ENCODE data around the gene SPATA31D1.

SPATA31D1 gene

GRCh38 chr9:81979196-81979595 lies 9.4 kb upstream of the SPATA31D1 start:
- H3K27ac ChIP-seq (ENCODE audit: low read length): no peak overlapping the region
- no peaks in the 10 kb centered on the region for H3K36me3 ChIP-seq (ENCODE audit: control insufficient read depth in 2 of 2, insufficient read depth in 2 of 2, low read length in 2 of 2)

DNA sequence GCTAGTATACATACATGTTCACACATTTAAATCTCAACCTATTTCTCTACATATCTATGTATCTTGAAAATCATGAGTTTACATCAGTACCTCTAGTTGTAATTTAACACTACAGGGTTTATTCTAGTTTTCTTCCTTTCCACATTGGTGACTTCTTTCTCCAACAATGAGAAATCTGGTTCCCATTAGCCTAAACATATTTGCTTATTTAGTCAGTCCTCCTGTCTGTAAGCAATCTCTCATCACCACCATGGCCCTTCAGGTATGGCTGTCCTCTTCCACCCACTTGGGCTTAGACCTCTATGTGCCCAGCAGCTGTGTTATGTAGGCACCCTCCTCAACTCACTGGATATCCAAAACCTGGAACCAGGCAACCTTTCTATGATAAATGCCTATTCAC lies 8.0 kb upstream of the SPATA31D1 start:
- Histone ChIP-seq H3K9ac (ENCODE audit: low read length in 2 of 2) (no peak overlapping the region), H3K27me3 (ENCODE audit: control insufficient read depth in 1 of 2, insufficient read depth in 2 of 2, low read length in 2 of 2) (no peaks in the 10 kb centered on the region), H3K4me1 (ENCODE audit: control insufficient read depth, insufficient read depth, low read length) (no peaks in the 10 kb centered on the region), H3K36me3 (ENCODE audit: control insufficient read depth in 2 of 2, insufficient read depth in 2 of 2, low read length in 2 of 2) (no peaks in the 10 kb centered on the region), H3K9me3 (ENCODE audit: control insufficient read depth in 2 of 2, low read length in 2 of 2) (no peaks in the 10 kb centered on the region), H3K4me3 (ENCODE audit: low read length in 2 of 2) (no peak overlapping the region), H3K27ac (ENCODE audit: low read length) (no peak overlapping the region)

More at GRCh38 chr9:81979196-81979595, 9.4 kb upstream of the SPATA31D1 start:
- no peak overlapping the region for H3K4me3 ChIP-seq (ENCODE audit: low read length in 2 of 2)
- no peak overlapping the region for H3K9ac ChIP-seq (ENCODE audit: low read length in 2 of 2)
- H3K27me3 ChIP-seq (ENCODE audit: control insufficient read depth in 1 of 2, insufficient read depth in 2 of 2, low read length in 2 of 2): no peaks in the 10 kb centered on the region
- no peaks in the 10 kb centered on the region for H3K4me1 ChIP-seq (ENCODE audit: control insufficient read depth, insufficient read depth, low read length)
- H3K9me3 ChIP-seq (ENCODE audit: control insufficient read depth in 2 of 2, low read length in 2 of 2): no peaks in the 10 kb centered on the region

DNA sequence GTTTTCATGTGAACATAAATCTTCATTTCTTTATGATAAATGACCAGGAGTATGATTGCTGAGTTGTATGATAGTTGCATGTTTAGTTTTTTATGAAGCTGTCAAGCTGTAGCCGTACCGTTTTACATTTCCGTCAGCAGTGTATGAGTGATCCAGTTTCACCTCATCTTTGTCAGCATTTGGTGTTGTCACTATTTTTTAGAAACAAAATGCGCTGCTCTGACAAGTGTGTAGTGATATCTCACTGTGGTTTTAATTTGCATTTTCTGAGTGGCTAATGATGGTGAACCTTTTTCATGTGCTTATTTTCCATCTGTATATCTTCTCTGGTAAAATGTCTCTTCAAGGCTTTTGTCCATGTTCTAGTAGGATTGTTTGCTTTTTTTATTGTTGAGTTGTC lies 6.7 kb upstream of the SPATA31D1 start:
- H3K4me3 ChIP-seq (ENCODE audit: low read length in 2 of 2): no peak overlapping the region
- H3K27ac ChIP-seq (ENCODE audit: low read length): no peak overlapping the region
- no peaks in the 10 kb centered on the region for H3K4me1 ChIP-seq (ENCODE audit: control insufficient read depth, insufficient read depth, low read length)
- no peaks in the 10 kb centered on the region for H3K27me3 ChIP-seq (ENCODE audit: control insufficient read depth in 1 of 2, insufficient read depth in 2 of 2, low read length in 2 of 2)
- no peaks in the 10 kb centered on the region for H3K9me3 ChIP-seq (ENCODE audit: control insufficient read depth in 2 of 2, low read length in 2 of 2)
- H3K9ac ChIP-seq (ENCODE audit: low read length in 2 of 2): no peak overlapping the region
- H3K36me3 ChIP-seq (ENCODE audit: control insufficient read depth in 2 of 2, insufficient read depth in 2 of 2, low read length in 2 of 2): no peaks in the 10 kb centered on the region

- Histone ChIP-seq H3K36me3 (ENCODE audit: control insufficient read depth in 2 of 2, insufficient read depth in 2 of 2, low read length in 2 of 2) (no peaks in the 10 kb centered on the region), H3K4me1 (ENCODE audit: control insufficient read depth, insufficient read depth, low read length) (no peaks in the 10 kb centered on the region), H3K9me3 (ENCODE audit: control insufficient read depth in 2 of 2, low read length in 2 of 2) (no peaks in the 10 kb centered on the region), H3K27ac (ENCODE audit: low read length) (no peak overlapping the region), H3K27me3 (ENCODE audit: control insufficient read depth in 1 of 2, insufficient read depth in 2 of 2, low read length in 2 of 2) (no peaks in the 10 kb centered on the region), H3K9ac (ENCODE audit: low read length in 2 of 2) (no peak overlapping the region), H3K4me3 (ENCODE audit: low read length in 2 of 2) (no peak overlapping the region)
Observed at GRCh38 chr9:81984928-81985327, 3.6 kb upstream of the SPATA31D1 start.

GRCh38 chr9:81986051-81986450 lies 2.5 kb upstream of the SPATA31D1 start:
- H3K27me3 ChIP-seq (ENCODE audit: control insufficient read depth in 1 of 2, insufficient read depth in 2 of 2, low read length in 2 of 2): no peaks in the 10 kb centered on the region
- H3K36me3 ChIP-seq (ENCODE audit: control insufficient read depth in 2 of 2, insufficient read depth in 2 of 2, low read length in 2 of 2): no peaks in the 10 kb centered on the region
- H3K4me3 ChIP-seq (ENCODE audit: low read length in 2 of 2): no peak overlapping the region

GRCh38 chr9:81989700-81990099 lies 1.1 kb downstream of the SPATA31D1 start:
- Histone ChIP-seq H3K27me3 (ENCODE audit: control insufficient read depth in 1 of 2, insufficient read depth in 2 of 2, low read length in 2 of 2) (no peaks in the 10 kb centered on the region), H3K36me3 (ENCODE audit: control insufficient read depth in 2 of 2, insufficient read depth in 2 of 2, low read length in 2 of 2) (no peaks in the 10 kb centered on the region), H3K9me3 (ENCODE audit: control insufficient read depth in 2 of 2, low read length in 2 of 2) (no peaks in the 10 kb centered on the region), H3K9ac (ENCODE audit: low read length in 2 of 2) (no peak overlapping the region), H3K4me1 (ENCODE audit: control insufficient read depth, insufficient read depth, low read length) (no peaks in the 10 kb centered on the region), H3K4me3 (ENCODE audit: low read length in 2 of 2) (no peak overlapping the region), H3K27ac (ENCODE audit: low read length) (no peak overlapping the region)

More at GRCh38 chr9:81986051-81986450, 2.5 kb upstream of the SPATA31D1 start:
- H3K4me1 ChIP-seq (ENCODE audit: control insufficient read depth, insufficient read depth, low read length): no peaks in the 10 kb centered on the region
- H3K9ac ChIP-seq (ENCODE audit: low read length in 2 of 2): no peak overlapping the region
- H3K9me3 ChIP-seq (ENCODE audit: control insufficient read depth in 2 of 2, low read length in 2 of 2): no peaks in the 10 kb centered on the region
- no peak overlapping the region for H3K27ac ChIP-seq (ENCODE audit: low read length)

DNA sequence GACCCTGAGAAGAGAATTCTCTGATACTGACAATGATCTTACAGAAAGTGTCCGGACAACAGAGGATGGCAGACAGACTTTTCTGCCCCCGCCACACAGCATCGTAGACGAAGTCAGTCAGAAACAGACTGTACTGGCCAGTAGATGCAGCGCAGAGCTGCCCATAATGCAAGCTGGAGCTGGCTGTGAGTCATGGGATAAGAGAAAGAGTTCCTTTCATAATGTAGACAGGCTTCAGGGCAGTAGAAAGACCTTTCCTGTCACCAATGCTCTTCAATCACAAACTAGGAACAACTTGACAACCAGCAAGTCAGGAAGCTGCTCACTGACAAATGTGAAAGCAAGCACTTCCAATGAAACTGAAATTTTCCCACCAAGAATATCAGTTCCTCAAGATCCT lies 5.1 kb downstream of the SPATA31D1 start:
- Histone ChIP-seq H3K4me1 (ENCODE audit: control insufficient read depth, insufficient read depth, low read length) (no peaks in the 10 kb centered on the region), H3K36me3 (ENCODE audit: control insufficient read depth in 2 of 2, insufficient read depth in 2 of 2, low read length in 2 of 2) (no peaks in the 10 kb centered on the region), H3K9ac (ENCODE audit: low read length in 2 of 2) (no peak overlapping the region), H3K4me3 (ENCODE audit: low read length in 2 of 2) (no peak overlapping the region), H3K27me3 (ENCODE audit: control insufficient read depth in 1 of 2, insufficient read depth in 2 of 2, low read length in 2 of 2) (no peaks in the 10 kb centered on the region), H3K9me3 (ENCODE audit: control insufficient read depth in 2 of 2, low read length in 2 of 2) (no peaks in the 10 kb centered on the region), H3K27ac (ENCODE audit: low read length) (no peak overlapping the region)

- H3K4me3 ChIP-seq (ENCODE audit: low read length in 2 of 2): no peak overlapping the region
- H3K27me3 ChIP-seq (ENCODE audit: control insufficient read depth in 1 of 2, insufficient read depth in 2 of 2, low read length in 2 of 2): no peaks in the 10 kb centered on the region
- H3K36me3 ChIP-seq (ENCODE audit: control insufficient read depth in 2 of 2, insufficient read depth in 2 of 2, low read length in 2 of 2): no peaks in the 10 kb centered on the region
- no peak overlapping the region for H3K9ac ChIP-seq (ENCODE audit: low read length in 2 of 2)
- H3K4me1 ChIP-seq (ENCODE audit: control insufficient read depth, insufficient read depth, low read length): no peaks in the 10 kb centered on the region
- H3K9me3 ChIP-seq (ENCODE audit: control insufficient read depth in 2 of 2, low read length in 2 of 2): no peaks in the 10 kb centered on the region
- no peak overlapping the region for H3K27ac ChIP-seq (ENCODE audit: low read length)
Observed at GRCh38 chr9:81999806-82000205, 11.2 kb downstream of the SPATA31D1 start.

DNA sequence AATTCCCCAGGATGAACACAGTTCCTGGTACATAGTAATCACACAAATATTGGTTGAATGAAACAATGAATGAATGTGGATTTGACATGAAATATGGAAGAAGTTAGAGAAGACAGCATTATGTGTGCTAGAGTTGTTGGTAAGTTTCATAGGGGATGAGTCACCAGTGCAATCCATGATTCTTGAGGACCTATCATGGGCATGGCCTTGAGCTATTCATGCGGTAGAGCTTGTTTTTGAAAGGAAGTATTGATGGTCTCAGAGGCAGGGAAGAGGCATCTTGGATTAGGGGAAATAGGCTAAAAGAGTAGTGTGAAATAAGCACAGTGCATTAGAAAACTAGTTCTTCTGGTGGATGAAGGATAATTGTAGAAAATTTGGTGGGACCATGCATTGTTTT lies 22.1 kb downstream of the SPATA31D1 start:
- no peak overlapping the region for H3K9ac ChIP-seq (ENCODE audit: low read length in 2 of 2)
- H3K36me3 ChIP-seq (ENCODE audit: control insufficient read depth in 2 of 2, insufficient read depth in 2 of 2, low read length in 2 of 2): no peaks in the 10 kb centered on the region
- peaks cover 0 to 4% of the 10 kb centered on the region in 2 donors for H3K9me3 ChIP-seq (ENCODE audit: control insufficient read depth in 2 of 2, low read length in 2 of 2)
- H3K4me1 ChIP-seq (ENCODE audit: control insufficient read depth, insufficient read depth, low read length): no peaks in the 10 kb centered on the region
- H3K27ac ChIP-seq (ENCODE audit: low read length): no peak overlapping the region
- H3K27me3 ChIP-seq (ENCODE audit: control insufficient read depth in 1 of 2, insufficient read depth in 2 of 2, low read length in 2 of 2): no peaks in the 10 kb centered on the region
- H3K4me3 ChIP-seq (ENCODE audit: low read length in 2 of 2): no peak overlapping the region

DNA sequence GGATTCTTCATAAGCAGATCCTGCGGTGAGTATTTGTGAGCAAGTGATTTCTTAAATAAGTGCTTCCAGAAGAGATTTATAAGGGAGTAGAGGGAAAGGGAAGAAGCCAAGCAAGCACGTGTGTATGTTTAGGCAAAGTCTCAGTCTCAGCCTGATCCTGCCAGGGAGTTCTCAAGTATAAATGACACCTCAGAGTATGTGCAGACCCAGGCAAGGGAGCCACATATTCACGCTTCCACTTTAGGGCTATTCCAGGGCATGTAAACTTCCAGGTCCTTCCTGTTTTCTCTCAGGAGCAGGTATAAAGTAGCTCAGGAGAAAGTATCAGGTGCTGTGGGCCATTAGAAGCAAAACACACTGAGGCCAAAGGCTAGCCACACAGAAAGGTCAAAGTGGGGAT lies 22.6 kb downstream of the SPATA31D1 start:
- no peaks in the 10 kb centered on the region for H3K4me1 ChIP-seq (ENCODE audit: control insufficient read depth, insufficient read depth, low read length)
- H3K9ac ChIP-seq (ENCODE audit: low read length in 2 of 2): no peak overlapping the region
- H3K27ac ChIP-seq (ENCODE audit: low read length): no peak overlapping the region
- no peak overlapping the region for H3K4me3 ChIP-seq (ENCODE audit: low read length in 2 of 2)
- no peaks in the 10 kb centered on the region for H3K27me3 ChIP-seq (ENCODE audit: control insufficient read depth in 1 of 2, insufficient read depth in 2 of 2, low read length in 2 of 2)
- H3K9me3 ChIP-seq (ENCODE audit: control insufficient read depth in 2 of 2, low read length in 2 of 2): peaks cover 0 to 4% of the 10 kb centered on the region in 2 donors
- H3K36me3 ChIP-seq (ENCODE audit: control insufficient read depth in 2 of 2, insufficient read depth in 2 of 2, low read length in 2 of 2): no peaks in the 10 kb centered on the region

DNA sequence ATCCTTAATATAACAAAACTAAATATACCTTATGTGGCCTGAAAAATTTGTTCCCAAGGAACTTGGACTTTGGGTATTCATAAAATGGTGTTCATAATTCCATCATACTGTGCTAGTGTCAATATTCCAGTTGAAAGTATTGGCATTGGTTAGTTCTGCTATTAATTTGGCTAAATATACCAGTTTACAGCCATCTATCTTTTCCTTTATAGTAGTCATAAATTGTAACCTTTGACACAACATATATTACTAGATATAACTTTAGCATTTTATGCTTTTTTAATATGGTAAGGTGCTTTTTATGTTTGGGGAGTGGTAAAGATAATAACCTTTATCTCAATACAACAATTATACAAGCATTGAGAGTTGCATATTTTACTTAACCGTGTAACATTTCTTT lies 23.7 kb downstream of the SPATA31D1 start:
- Histone ChIP-seq H3K36me3 (ENCODE audit: control insufficient read depth in 2 of 2, insufficient read depth in 2 of 2, low read length in 2 of 2) (no peaks in the 10 kb centered on the region), H3K4me1 (ENCODE audit: control insufficient read depth, insufficient read depth, low read length) (no peaks in the 10 kb centered on the region), H3K9ac (ENCODE audit: low read length in 2 of 2) (no peak overlapping the region), H3K4me3 (ENCODE audit: low read length in 2 of 2) (no peak overlapping the region), H3K27ac (ENCODE audit: low read length) (no peak overlapping the region), H3K27me3 (ENCODE audit: control insufficient read depth in 1 of 2, insufficient read depth in 2 of 2, low read length in 2 of 2) (no peaks in the 10 kb centered on the region), H3K9me3 (ENCODE audit: control insufficient read depth in 2 of 2, low read length in 2 of 2) (peaks cover 0 to 4% of the 10 kb centered on the region in 2 donors)

Data from stomach smooth muscle (tissue), 2 donors.